GM19467 (cell line): ENCODE data around the gene INPP4B.

Experiments
- ATAC-seq: cut with Tn5 transposase; IDR thresholded peaks from one replicate; pipeline ENCODE4 v1.9.1; 2021; ENCODE audit warnings: mild to moderate bottlenecking, moderate library complexity; ENCODE audit not compliant: unreplicated experiment

Gene INPP4B

GRCh38 chr4:142044271-142044670, 801.8 kb downstream of the INPP4B start:
- no peak for ATAC-seq

GRCh38 chr4:142043509-142043908, 802.6 kb downstream of the INPP4B start:
- no peak for ATAC-seq

- no peak for ATAC-seq
These were observed 804.3 kb downstream of the INPP4B start for GRCh38 chr4:142041788-142042187.

- no peak for ATAC-seq
These were observed 806.1 kb downstream of the INPP4B start for GRCh38 chr4:142040043-142040442.

GRCh38 chr4:142036795-142037583, 809.1 kb downstream of the INPP4B start:
- ATAC-seq: no peak

GRCh38 chr4:142035566-142035965, 810.5 kb downstream of the INPP4B start:
- ATAC-seq: no peak

GRCh38 chr4:142034101-142034500, 812.0 kb downstream of the INPP4B start:
- no peak for ATAC-seq

GRCh38 chr4:142030010-142030409, 816.1 kb downstream of the INPP4B start:
- ATAC-seq: no peak

- no peak for ATAC-seq
These were observed 824.3 kb downstream of the INPP4B start for GRCh38 chr4:142021761-142022160.

GRCh38 chr4:142021181-142021580, 824.9 kb downstream of the INPP4B start:
- ATAC-seq: no peak

GRCh38 chr4:142016031-142016430, 830.1 kb downstream of the INPP4B start:
- no peak for ATAC-seq

- no peak for ATAC-seq
These were observed 836.4 kb downstream of the INPP4B start for GRCh38 chr4:142009751-142010150.

GRCh38 chr4:142005519-142005918, 840.6 kb downstream of the INPP4B start:
- ATAC-seq: no peak

GRCh38 chr4:141999446-142000143, 846.5 kb downstream of the INPP4B start:
- ATAC-seq: no peak

GRCh38 chr4:141995056-141995455, 851.0 kb downstream of the INPP4B start:
- no peak for ATAC-seq

- ATAC-seq: no peak
These were observed 868.7 kb downstream of the INPP4B start for GRCh38 chr4:141977433-141977832.
